Measurements from ENCODE around the gene PDCD11. TPM values are rescaled to one million over a fixed set of nuclear protein-coding genes. Genes with fewer than 3 reads are reported as not detected.

The PDCD11 gene
- total RNA-seq, 1 experiment from 2014 or later, result 106 TPM

DNA sequence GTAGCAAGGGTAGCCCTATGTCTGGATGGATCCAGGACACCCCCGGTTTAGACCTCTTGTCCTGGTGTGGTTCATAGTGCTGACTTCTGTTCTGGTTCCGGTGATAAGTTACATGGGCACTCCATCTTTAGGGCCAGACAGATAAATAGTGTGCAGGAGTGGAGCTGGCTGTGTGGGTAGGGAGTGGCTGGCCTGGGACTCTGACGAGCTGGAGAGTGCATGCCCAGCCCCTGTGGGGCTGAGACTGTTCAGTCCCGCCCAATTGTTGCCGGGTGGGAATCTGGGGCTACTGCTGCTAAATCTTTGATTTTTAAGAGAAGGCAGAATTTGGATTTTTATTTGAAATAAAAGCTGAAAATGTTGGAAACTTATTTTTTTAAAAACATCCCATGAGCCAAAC is 27.3 kb downstream of the PDCD11 start:
- no peaks in the 10 kb centered on the region for H3K9me3 ChIP-seq (ENCODE audit: control insufficient read depth in 1 of 2, insufficient read depth in 1 of 2, low read depth in 1 of 2, low read length in 2 of 2)
- ChIA-PET POLR2A (interaction anchor here (1.6 kb wide), 1 partner anchor 27 kb away, joined by 3 read pairs; the partner anchor contains the start of genes ATP5MK and PDCD11), CTCF (no interaction called here), RAD21 (ENCODE audit: low non-redundant PET in 1 of 2, low total read pairs in 2 of 2, uncharacterized antibody in 2 of 2, unreplicated experiment in 2 of 2) (no interaction called here)
- peaks cover 69% of the 10 kb centered on the region for H3K79me2 ChIP-seq (ENCODE audit: insufficient read depth, low read length)
- DNase-seq (ENCODE audit: low read depth, low spot score) (no peak), ATAC-seq (no peak)
- no peaks in the 10 kb centered on the region for H3K27me3 ChIP-seq (ENCODE audit: insufficient read depth, low read length)
- no peaks in the 10 kb centered on the region for H3K9me2 ChIP-seq (ENCODE audit: insufficient read depth)
- no peak overlapping the region for H3K9ac ChIP-seq (ENCODE audit: low read length)
- H2AFZ ChIP-seq (ENCODE audit: low read depth, low read length, poor library complexity, severe bottlenecking), result no peak overlapping the region
- H3K4me1 ChIP-seq (ENCODE audit: control insufficient read depth in 1 of 2, insufficient read depth in 2 of 2, low read length in 2 of 2), result no peaks in the 10 kb centered on the region
- H3K36me3 ChIP-seq (ENCODE audit: control insufficient read depth in 1 of 2, insufficient read depth in 2 of 2, low read length in 2 of 2), result peaks cover 71 to 85% of the 10 kb centered on the region in 2 experiments
- H3K27ac ChIP-seq (ENCODE audit: low read depth, low read length), result no peak overlapping the region
- no peak overlapping the region for H3K4me3 ChIP-seq (replicated peaks in 1 of 2; ENCODE audit: low read depth in 1 of 2, low read length in 2 of 2)
- TF ChIP-seq POLR2A (IDR thresholded peaks at IDR 0.05; ENCODE audit: borderline replicate concordance, extremely low read depth, insufficient read depth, insufficient read length), result no peak
- TF ChIP-seq MAX (IDR thresholded peaks at IDR 0.05), result no peak
- TF ChIP-seq REST (IDR thresholded peaks at IDR 0.05; ENCODE audit: low read depth), result no peak
- no peak for TF ChIP-seq EZH2phosphoT487 (IDR thresholded peaks at IDR 0.05; ENCODE audit: borderline replicate concordance)
- no peak for TF ChIP-seq SRF (IDR thresholded peaks at IDR 0.05; ENCODE audit: low read depth)
- no peak for TF ChIP-seq ZFX (IDR thresholded peaks at IDR 0.05)
- no peak for TF ChIP-seq YY1 (IDR thresholded peaks at IDR 0.05; ENCODE audit: extremely low read depth, insufficient replicate concordance, low read depth, low read length)
- TF ChIP-seq TCF7L2 (IDR thresholded peaks at IDR 0.05; ENCODE audit: borderline replicate concordance, extremely low read depth, insufficient read depth, insufficient read length), result no peak
- no peak for TF ChIP-seq FOSL1 (IDR thresholded peaks at IDR 0.05; ENCODE audit: low read depth)
- no peak for TF ChIP-seq CBX3 (IDR thresholded peaks at IDR 0.05; ENCODE audit: low read depth)
- TF ChIP-seq SIN3A (IDR thresholded peaks at IDR 0.05; ENCODE audit: low read depth), result no peak
- TF ChIP-seq ATF3 (IDR thresholded peaks at IDR 0.05), result no peak
- intact Hi-C loops (cut with micrococcal nuclease), result no loop called here
- no TSS peak for BruUV-seq (replicated peaks)
- no peaks in the 10 kb centered on the region for H4K20me1 ChIP-seq (ENCODE audit: insufficient read depth)
- no peak overlapping the region for H3K4me2 ChIP-seq (ENCODE audit: low read length)
